Effector CD4-positive, alpha-beta T cell (primary cell): ENCODE results near the gene RWDD1.
"Not testable (repeated sequence)": the region's sequence is repeated elsewhere in the genome, so short reads cannot be mapped to it uniquely, and the experiment has no call there.

Source experiments
- DNase-seq: peaks from one replicate; pipeline ENCODE4 v3.0.0-alpha.2; 2020

The RWDD1 gene

DNA sequence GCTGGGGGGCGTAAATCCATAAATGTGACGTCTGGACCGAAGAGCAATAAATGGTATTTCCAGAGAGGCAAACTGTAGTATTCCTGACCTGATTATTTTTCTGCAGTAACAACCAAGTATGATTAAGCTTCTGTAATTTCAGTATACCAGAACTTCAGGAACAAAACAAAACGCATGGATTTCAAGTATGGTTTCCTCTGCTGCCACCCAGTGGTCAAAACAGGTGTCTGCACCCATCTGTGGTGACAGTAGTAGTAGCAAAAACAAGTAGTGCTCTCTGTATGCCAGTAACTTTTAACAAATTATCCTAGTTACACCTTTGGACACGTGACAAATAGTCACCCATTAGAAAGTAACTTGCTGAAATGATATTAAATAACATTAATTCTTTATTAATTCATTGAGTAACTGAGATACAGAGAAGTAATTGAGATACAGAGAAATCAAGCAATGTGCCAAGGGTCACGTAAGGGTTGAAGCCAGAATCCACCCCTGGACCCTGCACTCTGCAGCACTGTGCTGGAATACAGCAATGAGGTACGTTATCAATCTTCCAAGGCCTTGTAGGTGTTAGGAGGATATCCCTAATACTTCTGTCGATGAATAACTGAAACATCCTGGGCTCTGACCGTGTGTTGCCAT is 9.8 kb upstream of the RWDD1 start:
- peak; percentile 54 for DNase-seq

DNA sequence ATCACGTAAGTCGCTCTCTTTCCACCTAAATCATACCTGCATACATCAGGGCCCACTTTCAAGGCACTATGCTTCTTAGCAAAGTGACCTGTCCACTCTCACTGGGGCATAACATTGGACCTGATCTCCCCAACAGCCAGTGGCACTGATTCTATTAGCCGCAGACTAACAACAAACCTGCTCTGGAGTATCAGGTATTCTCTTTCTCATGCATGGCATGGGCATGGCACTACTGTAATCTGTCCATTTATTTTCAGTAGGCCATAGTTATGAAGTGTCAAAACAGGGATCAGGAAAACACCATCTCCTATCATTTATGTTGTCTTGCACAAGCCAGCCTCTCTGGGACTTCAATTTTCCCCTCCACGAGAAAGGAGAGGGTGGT is 9.3 kb upstream of the RWDD1 start:
- DNase-seq: no peak

- no peak for DNase-seq
Observed at GRCh38 chr6:116562614-116563013, 8.7 kb upstream of the RWDD1 start.

- no peak for DNase-seq
Observed at GRCh38 chr6:116563830-116564229, 7.5 kb upstream of the RWDD1 start.

DNA sequence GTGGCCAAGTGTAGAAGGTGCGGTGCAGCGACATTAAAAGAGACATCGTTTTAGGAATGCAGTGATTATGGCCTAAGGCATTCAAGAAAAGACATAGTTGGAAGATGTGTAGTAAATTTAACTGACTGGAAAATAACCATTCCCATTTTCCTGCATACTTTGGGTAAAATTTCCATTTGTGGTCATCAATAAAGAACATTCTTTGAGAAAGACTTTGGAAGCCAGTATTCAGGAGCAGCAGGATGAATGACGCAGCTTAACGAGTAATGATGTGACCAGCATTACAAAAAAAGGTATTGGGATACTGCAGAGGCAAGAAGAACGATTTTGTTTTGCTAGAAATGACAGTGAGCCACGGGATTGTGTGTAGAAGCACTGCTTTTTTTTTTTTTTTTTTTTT is 7.0 kb upstream of the RWDD1 start:
- no peak for DNase-seq

DNA sequence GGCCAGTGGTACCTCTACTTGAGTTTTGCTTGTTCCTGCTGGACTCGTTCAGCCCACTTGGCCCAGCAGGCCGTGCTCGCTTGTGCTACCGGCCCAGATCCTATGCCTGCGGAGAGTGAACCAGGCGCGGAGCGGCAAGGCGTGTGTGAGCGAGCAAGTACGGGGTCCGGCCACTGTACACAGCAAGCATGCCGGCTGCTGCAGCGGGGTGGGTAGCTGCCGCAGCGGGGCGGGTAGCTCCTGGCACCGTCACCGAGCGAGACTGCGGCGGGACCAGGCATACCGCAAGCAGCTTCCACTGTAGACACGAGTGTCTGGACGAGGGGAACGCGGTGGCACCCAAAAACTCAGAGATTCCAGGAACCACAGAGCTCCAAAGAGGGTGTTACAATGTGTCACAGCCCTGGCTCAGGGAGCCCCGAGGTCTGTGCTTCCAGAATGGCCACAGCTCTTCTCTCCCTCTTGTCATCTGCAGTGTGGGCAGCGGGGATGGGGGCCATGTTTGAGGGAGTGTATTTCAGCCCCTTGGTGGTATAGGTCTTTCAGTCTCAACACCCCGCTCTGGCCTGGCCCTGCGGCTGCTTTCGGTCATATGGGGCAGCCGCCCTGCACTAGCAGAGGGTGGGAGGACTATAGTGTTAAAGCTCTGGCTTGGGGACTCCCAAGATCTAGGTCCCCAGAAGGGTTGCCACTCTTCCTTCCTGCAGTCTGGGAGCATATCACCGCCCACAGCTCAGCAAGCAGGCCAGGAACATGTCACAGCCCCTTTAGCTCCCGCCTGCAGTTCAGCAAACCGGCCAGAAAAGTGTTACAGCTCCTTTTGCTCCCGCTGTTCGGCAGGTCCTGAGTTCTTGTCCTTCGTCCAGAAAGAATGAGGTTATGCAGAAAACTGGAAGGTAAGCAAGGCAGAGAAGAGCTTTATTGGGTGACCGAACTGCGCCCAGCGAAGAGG is 6.1 kb upstream of the RWDD1 start:
- DNase-seq: no peak

GRCh38 chr6:116568111-116568510 is 3.2 kb upstream of the RWDD1 start:
- no peak for DNase-seq

- DNase-seq: no peak
Observed at GRCh38 chr6:116568821-116569755, 2.2 kb upstream of the RWDD1 start.

DNA sequence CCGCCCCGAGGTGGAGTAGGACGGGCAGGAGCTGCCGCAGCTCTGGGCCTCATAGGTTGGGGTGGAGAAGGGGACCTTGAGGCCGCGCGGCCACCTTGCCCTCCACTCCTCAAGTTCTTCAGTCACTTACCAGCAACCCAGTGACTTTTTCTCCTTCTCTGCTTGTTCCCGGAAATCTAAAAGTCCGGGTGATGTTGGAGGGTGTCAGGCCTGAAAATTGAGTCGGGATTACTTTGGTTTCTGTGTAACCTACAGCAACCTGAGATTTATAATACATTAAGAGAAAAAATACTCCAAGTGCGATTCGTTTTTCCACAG is 338 bp downstream of the RWDD1 start:
- DNase-seq: no peak

DNA sequence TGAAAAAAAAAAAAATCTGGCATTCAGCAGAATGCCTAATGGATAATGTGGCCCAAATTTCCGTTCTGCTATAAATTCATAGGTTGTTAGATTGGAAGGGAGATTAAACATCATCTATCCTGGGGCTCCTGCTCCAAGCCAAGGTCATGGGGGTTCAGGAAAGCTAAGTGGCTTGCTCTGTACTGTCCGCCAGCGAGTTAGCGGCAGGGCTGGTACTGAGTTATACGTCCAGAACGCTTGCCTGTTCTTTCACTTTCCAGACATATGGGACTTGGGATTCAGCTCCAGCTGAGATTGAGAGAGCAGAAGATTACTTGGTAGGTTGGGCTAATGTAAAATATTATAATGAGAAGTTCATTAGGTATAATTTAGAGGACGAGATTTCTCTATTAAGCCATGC is 858 bp downstream of the RWDD1 start:
- no peak for DNase-seq

DNA sequence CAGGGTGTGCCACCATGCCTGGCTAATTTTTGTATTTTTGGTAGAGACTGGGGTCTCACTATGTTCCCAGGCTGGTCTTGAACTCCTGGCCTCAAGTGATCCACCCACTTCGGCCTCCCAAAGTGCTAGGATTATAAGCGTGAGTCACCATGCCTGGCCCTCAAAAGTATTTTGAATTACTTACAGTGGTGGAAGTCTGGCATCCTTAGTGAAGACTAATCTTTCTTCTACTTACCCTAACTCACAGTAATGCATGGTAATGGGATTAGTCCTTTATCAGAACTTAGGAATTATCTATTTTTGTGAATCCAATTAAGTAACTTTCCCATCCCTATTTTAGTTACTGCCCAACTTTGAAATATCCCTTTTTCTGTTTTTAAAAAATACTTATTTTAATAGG is 3.9 kb downstream of the RWDD1 start:
- DNase-seq: no peak

DNA sequence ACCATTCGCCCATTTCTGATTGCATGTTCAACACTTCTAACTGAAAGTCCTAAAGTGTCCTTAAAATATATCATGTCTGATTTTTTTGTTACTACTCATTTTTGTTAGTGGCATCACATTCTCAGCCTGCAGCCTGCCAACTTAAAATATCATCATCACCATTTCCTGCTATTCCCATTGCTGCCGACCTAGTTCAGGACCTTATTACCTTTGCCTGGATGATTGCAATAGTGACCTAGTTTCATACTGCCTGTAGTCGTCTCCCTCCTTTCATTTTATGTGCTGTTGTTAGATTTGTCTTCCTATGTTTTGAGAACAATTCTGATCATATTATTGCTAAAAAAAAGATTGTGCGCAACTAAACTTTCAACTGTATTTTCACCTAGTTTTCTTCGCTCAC is 6.2 kb downstream of the RWDD1 start:
- no peak for DNase-seq

GRCh38 chr6:116578335-116578734 is 7.0 kb downstream of the RWDD1 start:
- DNase-seq: no peak

- no peak for DNase-seq
Observed at GRCh38 chr6:116579143-116579542, 7.8 kb downstream of the RWDD1 start.

GRCh38 chr6:116580198-116580597 is 8.9 kb downstream of the RWDD1 start:
- no peak for DNase-seq

DNA sequence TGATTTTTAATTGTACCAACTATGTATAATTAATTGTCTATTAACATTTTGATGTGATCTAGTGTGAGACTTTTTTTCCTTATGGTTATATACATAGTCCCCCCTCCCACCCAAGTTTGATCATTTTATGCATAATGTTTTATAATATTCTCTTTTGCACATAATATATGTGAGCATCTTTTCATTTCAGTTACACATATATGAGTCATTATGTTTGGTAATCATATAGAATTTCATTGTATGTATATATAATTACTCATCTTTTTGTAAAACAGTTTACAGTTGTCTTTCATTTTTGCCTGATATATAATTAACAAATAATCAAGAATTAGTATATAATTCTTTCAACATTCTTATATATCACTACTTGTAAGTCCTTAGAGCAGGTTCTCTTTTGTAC is 15.0 kb downstream of the RWDD1 start:
- no peak for DNase-seq

DNA sequence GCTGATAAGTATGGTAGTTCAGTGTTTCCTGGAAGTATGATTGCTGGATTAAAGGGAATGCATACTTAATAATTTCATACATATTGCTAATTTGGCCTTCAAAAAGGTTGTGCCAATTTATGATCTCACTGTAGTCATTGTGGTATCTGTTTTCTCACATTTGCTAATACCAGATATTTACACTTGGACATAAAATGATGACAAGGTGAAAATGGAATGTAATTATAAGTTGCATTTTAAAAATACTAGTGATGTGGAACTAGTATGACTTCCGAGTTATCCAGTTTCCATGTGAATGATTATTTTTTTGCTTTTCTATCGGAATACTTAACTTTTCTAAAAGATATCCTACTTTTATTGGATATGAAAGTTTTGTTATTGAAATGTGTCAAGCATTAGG is 15.4 kb downstream of the RWDD1 start:
- DNase-seq: no peak

DNA sequence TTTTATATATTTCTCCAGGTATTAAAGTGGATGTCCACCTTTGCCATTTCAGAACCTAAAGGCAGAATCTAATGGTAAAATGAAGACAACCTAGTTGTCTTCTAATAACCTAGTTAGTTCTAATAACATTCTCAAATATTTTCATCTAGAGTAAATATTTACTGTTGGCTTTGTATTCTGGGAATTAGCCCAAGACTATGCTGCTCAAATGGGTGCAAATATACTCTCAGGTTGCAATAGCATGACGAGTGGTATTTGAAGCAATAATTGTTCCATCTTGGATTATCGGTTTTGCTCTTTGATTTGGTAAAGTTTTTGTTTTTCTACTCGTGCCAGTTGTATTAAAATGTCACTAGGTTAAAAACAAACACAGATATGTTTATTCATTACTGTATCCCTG is 23.9 kb downstream of the RWDD1 start:
- no peak for DNase-seq

- DNase-seq: no peak
Observed at GRCh38 chr6:116596815-116597214, 25.5 kb downstream of the RWDD1 start.

DNA sequence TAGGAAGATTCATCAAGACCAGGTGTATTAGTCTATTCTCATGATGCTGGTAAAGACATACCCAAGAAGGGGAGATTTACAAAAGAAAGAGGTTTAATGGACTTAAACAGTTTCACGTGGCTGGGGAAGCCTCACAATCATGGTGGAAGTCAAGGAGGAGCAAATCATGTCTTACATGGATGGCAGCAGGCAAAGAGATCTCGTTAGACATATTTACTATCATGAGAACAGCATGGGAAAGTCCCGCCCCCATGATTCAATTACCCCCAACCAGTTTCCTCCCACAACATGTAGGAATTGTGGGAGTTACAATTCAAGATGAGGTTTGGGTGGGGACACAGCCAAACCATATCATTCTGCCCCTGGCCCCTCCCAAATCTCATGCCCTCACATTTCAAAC is 32.6 kb downstream of the RWDD1 start:
- not testable (repeated sequence) for DNase-seq

DNA sequence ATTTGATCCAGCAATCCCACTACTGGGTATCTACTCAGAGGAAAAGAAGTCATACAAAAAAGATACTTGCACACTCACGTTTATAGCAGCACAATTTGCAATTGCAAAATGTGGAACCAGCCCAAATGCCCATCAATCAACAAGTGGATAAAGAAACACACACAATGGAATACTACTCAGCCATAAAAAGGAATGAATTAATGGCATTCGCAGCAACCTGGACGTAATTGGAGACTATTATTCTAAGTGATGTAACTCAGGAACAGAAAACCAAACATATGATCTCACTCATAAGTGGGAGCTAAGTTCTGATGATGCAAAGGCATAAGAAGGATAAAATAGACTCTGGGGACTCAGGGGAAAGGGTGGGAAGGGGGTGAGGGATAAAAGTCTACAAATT is 33.6 kb downstream of the RWDD1 start:
- DNase-seq: not testable (repeated sequence)

DNA sequence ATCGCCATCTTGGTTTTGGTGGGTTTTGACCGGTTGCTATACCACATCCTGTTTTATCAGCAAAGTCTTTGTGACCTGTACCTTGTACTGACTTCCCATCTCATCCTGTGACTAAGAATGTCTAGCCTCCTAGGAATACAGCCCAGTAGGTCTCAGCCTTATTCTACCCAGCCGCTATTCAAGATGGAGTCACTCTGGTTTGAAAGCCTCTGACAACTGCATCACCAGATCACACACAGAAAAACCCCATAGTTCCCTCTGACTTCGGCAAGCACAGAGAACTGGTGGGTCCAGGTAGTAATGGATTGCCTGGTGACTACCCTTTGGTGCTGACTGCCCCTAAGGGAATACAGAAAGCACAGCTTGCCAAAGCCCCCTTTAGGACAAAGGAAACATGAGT is 34.6 kb downstream of the RWDD1 start:
- no peak for DNase-seq

DNA sequence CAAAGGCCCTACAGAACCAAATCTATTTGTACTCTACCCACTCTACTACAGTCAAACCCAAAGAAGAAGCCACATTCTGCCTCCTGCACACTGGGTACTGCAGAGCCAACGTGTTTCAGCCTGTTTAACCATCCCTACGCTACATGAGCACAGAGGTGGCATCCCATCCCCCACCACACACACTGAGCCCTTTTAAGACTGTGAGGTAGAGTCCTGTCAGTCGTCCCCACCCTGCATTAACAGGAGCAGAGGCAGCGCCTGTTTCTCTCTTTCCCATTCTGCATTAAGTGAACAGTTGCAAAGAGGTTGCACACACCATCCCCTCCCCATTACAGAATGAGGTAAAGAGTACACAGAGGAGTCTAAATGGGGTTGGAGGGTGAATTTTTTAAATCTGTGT is 39.8 kb downstream of the RWDD1 start:
- DNase-seq: no peak
